ENCODE data around the gene GHRL.

GHRL gene, protein sequence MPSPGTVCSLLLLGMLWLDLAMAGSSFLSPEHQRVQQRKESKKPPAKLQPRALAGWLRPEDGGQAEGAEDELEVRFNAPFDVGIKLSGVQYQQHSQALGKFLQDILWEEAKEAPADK

DNA sequence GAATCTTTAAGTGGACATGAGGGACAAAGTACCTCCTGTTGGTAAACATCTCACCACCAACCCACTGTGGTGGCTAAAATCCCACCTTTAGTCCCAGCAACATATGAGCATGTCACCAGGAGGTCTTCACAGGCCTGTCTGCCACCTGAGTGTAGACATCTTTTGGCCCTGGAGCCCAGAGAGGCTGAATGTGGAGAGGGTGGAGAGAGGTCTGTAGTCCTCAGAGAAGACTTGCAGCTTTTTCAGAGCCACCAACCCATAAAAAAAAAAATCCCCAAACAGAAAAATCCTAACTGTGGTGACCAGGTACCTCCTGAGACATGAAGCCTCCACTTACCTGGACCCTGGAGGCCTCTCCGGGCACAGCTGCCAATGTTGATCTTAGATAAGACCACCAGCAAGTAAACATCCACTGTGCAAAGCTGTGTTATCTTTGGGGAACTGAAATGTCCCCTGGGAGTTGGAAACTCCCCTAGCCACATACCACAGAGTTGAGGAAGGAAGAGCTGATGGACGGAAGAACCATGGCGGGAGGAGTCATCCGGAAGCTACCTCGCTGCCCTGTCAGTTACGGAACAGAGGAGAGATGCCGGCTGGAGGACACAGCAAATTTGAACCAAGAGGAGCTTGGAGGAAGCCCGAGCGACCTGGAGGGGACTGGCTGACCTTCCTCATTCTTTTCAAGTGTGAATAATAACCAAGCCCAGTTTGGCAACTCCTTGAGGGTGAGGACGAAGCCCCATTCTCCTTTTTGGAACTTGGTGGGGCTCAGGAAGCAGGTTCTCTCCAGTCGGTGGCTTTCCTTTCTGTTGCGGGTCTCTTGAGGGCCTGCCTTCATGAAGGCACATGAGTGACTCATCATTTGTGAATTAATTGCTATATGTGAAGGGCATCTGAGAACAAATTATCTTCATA is at the start of gene GHRL:
Gene GHRL, minus strand, starts transcription at position 443 of the 915 bp plus-strand sequence. CDS start 2,767 bp downstream, outside the sequence.
- Histone ChIP-seq H3K27me3 (ENCODE audit: control insufficient read depth, insufficient read depth, low read length) (no peaks in the 10 kb centered on the region), H3K36me3 (ENCODE audit: control insufficient read depth, insufficient read depth, low read length) (peaks cover 8% of the 10 kb centered on the region), H3K4me3 (ENCODE audit: low read length) (no peak within 1 kb of the TSS), H3K27ac (ENCODE audit: low read depth, low read length) (no peak within 1 kb of the TSS), H3K9ac (ENCODE audit: low read length) (no peak within 1 kb of the TSS), H3K4me1 (ENCODE audit: control insufficient read depth, insufficient read depth, low read length) (no peaks in the 10 kb centered on the region)

DNA sequence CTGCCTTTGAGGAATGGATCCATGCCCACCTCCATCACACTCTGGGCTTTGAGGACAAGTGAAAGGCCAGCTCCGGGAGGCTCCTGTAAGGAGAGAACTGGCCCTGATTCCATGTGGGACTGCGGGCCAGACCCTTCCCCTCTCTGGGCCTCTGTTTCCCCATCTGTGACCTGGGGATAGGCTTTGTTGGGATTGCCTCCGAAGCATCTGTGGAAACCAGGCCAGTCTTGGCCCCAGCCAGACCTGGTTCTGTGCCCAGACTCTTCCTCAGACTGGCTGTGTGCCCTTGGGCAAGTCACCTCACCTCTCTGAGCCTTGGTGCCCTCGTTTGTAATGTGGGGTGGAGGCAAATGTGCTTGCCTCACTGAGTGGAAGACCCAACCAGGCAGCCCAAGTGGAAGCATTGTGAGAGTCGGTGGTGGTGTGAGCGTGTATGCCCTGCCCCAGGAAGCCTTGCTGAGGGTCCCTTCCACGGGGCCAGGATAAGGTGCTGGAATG is 49.2 kb upstream of the GHRL start:
- no peaks in the 10 kb centered on the region for H3K27me3 ChIP-seq (ENCODE audit: control insufficient read depth, insufficient read depth, low read length)
- no peak overlapping the region for H3K9ac ChIP-seq (ENCODE audit: low read length)
- H3K4me1 ChIP-seq (ENCODE audit: control insufficient read depth, insufficient read depth, low read length): no peaks in the 10 kb centered on the region
- H3K27ac ChIP-seq (ENCODE audit: low read depth, low read length): no peak overlapping the region
- H3K36me3 ChIP-seq (ENCODE audit: control insufficient read depth, insufficient read depth, low read length): no peaks in the 10 kb centered on the region
- H3K4me3 ChIP-seq (ENCODE audit: low read length): no peak overlapping the region

DNA sequence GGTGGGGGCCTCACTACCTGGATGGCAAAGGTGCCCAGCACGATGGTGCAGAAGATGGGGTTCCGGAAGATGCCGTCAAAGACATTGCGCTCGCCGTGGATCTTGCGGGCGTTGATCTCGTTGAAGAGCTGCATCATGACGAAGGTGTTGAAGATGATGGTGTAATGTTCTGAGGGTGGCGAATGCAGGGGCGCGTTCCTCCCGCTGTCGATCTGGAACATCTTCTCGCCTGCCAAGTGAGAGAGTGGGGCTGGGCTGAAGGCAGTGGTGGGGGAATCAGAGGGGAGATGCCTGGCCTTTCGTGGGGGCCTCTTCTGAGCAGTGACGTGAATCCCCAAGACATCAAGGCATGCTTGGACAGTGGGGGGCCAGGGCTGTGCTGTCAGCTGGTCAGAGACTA is 47.7 kb upstream of the GHRL start:
- no peak overlapping the region for H3K9ac ChIP-seq (ENCODE audit: low read length)
- H3K4me1 ChIP-seq (ENCODE audit: control insufficient read depth, insufficient read depth, low read length): no peaks in the 10 kb centered on the region
- H3K27ac ChIP-seq (ENCODE audit: low read depth, low read length): no peak overlapping the region
- no peaks in the 10 kb centered on the region for H3K27me3 ChIP-seq (ENCODE audit: control insufficient read depth, insufficient read depth, low read length)
- H3K4me3 ChIP-seq (ENCODE audit: low read length): no peak overlapping the region
- no peaks in the 10 kb centered on the region for H3K36me3 ChIP-seq (ENCODE audit: control insufficient read depth, insufficient read depth, low read length)

DNA sequence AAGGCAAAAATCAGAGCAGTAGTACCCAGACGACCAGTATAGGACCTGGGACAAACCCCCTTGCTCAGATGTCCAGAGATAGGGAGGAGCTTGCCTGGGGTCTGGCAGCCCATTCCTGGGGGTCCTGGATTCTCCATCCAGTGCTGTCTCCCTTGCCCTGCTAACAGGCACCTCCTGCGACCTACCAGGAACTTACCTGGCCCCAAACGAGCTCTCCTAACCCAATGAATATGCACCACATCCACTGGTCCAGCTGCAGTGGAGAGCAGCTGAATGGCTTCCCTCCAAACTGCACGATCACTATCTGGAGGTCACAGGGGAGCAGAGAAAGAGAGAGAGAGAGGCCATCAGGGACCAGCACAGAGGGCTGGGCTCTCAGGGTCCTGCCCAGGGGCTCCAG is 47.3 kb upstream of the GHRL start:
- no peak overlapping the region for H3K4me3 ChIP-seq (ENCODE audit: low read length)
- H3K27me3 ChIP-seq (ENCODE audit: control insufficient read depth, insufficient read depth, low read length): no peaks in the 10 kb centered on the region
- H3K4me1 ChIP-seq (ENCODE audit: control insufficient read depth, insufficient read depth, low read length): no peaks in the 10 kb centered on the region
- H3K36me3 ChIP-seq (ENCODE audit: control insufficient read depth, insufficient read depth, low read length): no peaks in the 10 kb centered on the region
- H3K9ac ChIP-seq (ENCODE audit: low read length): no peak overlapping the region
- no peak overlapping the region for H3K27ac ChIP-seq (ENCODE audit: low read depth, low read length)

DNA sequence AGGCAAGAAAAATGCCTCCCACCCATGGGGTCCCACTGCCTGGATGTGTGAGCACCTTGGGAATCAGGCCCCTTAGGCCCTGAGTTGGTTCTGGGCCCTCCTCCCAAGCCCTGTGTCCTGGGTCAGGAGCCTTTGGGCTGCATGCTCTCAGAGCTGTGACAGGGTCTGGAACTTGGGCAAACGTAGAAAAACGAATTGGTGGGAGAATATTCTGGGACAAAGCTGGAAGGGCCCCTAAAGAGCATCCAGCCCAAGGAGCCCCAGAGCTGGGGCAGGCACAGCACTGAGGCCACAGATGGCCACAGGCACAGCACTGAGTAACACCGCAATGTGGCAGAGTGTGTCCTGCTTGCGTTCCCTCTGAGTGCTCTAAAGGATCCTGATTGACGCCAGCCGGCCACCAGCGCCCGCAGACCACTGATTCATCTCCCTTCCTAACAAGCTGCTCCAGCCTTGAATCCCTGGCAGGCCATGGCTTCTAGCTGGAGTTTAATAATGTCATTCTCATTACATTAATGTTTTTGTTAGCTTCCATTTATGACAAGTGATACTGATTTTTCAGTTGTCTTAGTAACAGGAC is 46.7 kb upstream of the GHRL start:
- H3K27ac ChIP-seq (ENCODE audit: low read depth, low read length): no peak overlapping the region
- no peak overlapping the region for H3K9ac ChIP-seq (ENCODE audit: low read length)

DNA sequence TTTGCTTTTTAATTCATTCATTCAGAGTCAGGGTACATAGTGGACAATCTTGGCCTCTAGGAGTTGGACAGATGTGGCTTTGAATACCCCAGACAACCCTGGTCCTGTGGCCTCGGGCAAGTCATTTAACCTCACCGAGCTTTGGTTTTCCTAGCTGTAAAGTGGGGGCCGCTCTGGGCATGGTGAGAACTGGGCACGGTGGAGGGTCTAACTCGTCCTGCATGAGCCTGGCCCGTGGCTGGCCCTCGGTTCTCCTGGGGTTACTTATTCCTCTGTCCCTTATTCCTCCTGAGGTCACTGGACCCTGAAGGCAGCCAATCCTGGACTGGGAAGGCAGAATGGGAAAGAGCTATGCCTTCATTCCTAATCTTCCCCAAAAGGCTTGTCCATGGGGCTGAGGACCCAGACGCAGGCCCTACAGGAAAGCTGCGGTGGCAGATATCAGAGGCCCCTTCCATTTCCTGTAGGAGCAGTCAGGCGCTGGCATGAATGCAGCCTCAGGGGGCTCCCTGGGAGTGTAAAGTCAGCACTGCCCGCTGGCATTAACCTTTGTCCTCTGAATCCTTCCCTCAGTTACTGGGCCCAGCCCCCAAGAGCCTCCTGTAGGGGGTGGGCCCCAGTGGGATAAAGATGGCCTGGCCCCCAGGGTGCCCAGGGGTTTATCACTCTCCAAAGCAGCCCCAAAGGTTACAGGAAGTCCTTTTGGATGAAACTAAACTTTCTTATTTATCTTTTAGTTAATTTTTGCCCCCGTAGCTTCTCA is 46.0 kb upstream of the GHRL start:
- no peaks in the 10 kb centered on the region for H3K36me3 ChIP-seq (ENCODE audit: control insufficient read depth, insufficient read depth, low read length)
- no peaks in the 10 kb centered on the region for H3K27me3 ChIP-seq (ENCODE audit: control insufficient read depth, insufficient read depth, low read length)
- H3K4me1 ChIP-seq (ENCODE audit: control insufficient read depth, insufficient read depth, low read length): no peaks in the 10 kb centered on the region
- H3K9ac ChIP-seq (ENCODE audit: low read length): no peak overlapping the region
- H3K4me3 ChIP-seq (ENCODE audit: low read length): no peak overlapping the region
- H3K27ac ChIP-seq (ENCODE audit: low read depth, low read length): no peak overlapping the region

More for the DNA sequence above, 46.7 kb upstream of the GHRL start:
- H3K4me1 ChIP-seq (ENCODE audit: control insufficient read depth, insufficient read depth, low read length): no peaks in the 10 kb centered on the region
- H3K4me3 ChIP-seq (ENCODE audit: low read length): no peak overlapping the region
- no peaks in the 10 kb centered on the region for H3K36me3 ChIP-seq (ENCODE audit: control insufficient read depth, insufficient read depth, low read length)
- no peaks in the 10 kb centered on the region for H3K27me3 ChIP-seq (ENCODE audit: control insufficient read depth, insufficient read depth, low read length)

DNA sequence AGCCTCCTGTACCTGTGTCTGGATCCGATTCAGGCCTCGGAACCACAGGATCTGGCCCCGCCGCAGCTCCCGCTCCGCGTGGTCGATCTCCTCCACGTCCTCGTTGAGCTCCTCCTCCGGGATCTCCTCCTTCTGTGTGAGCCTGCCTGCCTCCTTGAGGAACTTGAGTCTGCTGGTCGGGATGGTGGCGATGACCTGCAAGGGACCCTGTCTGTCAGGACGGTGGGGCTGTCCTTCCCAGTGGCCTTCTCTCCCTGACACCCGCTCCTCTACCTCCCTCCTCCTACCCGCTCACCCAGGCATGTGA is 45.4 kb upstream of the GHRL start:
- no peaks in the 10 kb centered on the region for H3K4me1 ChIP-seq (ENCODE audit: control insufficient read depth, insufficient read depth, low read length)
- H3K36me3 ChIP-seq (ENCODE audit: control insufficient read depth, insufficient read depth, low read length): no peaks in the 10 kb centered on the region
- H3K27me3 ChIP-seq (ENCODE audit: control insufficient read depth, insufficient read depth, low read length): no peaks in the 10 kb centered on the region

DNA sequence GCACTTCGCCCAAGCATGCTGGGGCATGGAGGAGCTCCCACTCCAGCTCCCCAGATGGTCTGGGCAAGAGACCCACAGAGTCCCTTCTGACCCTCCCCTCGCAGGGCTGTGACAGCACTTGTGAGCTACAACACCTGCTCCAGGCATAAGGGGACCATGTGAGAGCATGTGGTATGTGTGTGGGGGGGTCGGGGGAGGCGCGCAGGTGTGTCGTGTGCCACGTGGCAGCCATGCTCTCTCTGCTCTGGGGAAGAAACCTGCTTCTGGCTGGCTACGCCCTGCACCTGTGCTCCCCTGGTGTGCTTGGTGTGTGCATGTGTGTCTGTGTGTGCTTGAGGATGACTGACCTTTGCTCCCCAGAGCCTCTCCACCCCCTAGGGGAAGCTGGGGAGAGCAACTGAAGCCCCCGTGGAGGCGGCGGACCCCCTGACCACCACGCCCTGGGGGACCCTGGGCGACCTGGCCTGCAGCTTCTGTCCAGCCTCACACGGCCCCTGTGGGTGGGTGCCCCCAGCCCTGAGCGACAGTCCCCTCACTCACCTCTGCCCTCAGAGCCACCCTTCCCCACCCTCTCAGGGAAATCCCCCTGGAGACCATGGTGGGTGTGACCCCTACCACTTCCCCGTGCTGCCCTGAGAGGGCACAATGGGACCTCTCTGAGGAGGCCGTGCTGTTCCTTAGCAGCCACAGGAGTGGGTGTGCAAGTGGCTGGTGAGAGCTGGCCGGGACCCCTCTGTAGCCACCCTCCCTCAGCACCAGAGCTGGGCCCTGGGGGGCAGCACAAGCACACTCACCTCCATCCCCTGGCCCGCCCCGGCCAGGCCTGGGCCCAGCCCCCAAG is 44.8 kb upstream of the GHRL start:
- Histone ChIP-seq H3K4me1 (ENCODE audit: control insufficient read depth, insufficient read depth, low read length) (no peaks in the 10 kb centered on the region), H3K36me3 (ENCODE audit: control insufficient read depth, insufficient read depth, low read length) (no peaks in the 10 kb centered on the region), H3K4me3 (ENCODE audit: low read length) (no peak overlapping the region), H3K9ac (ENCODE audit: low read length) (no peak overlapping the region), H3K27me3 (ENCODE audit: control insufficient read depth, insufficient read depth, low read length) (no peaks in the 10 kb centered on the region), H3K27ac (ENCODE audit: low read depth, low read length) (no peak overlapping the region)

More for the DNA sequence above, 45.4 kb upstream of the GHRL start:
- Histone ChIP-seq H3K4me3 (ENCODE audit: low read length) (no peak overlapping the region), H3K27ac (ENCODE audit: low read depth, low read length) (no peak overlapping the region), H3K9ac (ENCODE audit: low read length) (no peak overlapping the region)

DNA sequence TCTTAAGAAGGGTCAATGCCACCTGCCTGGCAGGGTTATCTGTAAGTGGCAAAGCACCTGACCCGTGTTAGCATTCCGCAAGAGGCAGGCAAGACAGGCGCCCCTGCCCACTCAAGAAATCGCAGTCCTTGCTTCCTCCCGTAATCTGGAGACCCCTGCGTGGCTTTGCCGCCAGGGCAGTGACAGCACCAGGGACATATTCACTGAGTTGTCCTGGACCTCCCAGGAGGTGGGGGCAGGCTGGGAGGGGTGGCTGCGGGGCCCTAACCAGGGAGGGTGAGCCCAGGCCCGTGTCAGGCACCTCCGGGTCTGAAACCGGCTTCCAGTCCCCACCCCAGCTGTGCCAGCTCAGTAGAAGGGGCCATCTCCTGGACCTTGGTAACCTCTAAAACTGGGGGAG is 44.0 kb upstream of the GHRL start:
- peaks cover 2% of the 10 kb centered on the region for H3K27me3 ChIP-seq (ENCODE audit: control insufficient read depth, insufficient read depth, low read length)
- H3K27ac ChIP-seq (ENCODE audit: low read depth, low read length): no peak overlapping the region
- no peak overlapping the region for H3K9ac ChIP-seq (ENCODE audit: low read length)
- H3K4me3 ChIP-seq (ENCODE audit: low read length): no peak overlapping the region
- H3K36me3 ChIP-seq (ENCODE audit: control insufficient read depth, insufficient read depth, low read length): no peaks in the 10 kb centered on the region
- no peaks in the 10 kb centered on the region for H3K4me1 ChIP-seq (ENCODE audit: control insufficient read depth, insufficient read depth, low read length)

DNA sequence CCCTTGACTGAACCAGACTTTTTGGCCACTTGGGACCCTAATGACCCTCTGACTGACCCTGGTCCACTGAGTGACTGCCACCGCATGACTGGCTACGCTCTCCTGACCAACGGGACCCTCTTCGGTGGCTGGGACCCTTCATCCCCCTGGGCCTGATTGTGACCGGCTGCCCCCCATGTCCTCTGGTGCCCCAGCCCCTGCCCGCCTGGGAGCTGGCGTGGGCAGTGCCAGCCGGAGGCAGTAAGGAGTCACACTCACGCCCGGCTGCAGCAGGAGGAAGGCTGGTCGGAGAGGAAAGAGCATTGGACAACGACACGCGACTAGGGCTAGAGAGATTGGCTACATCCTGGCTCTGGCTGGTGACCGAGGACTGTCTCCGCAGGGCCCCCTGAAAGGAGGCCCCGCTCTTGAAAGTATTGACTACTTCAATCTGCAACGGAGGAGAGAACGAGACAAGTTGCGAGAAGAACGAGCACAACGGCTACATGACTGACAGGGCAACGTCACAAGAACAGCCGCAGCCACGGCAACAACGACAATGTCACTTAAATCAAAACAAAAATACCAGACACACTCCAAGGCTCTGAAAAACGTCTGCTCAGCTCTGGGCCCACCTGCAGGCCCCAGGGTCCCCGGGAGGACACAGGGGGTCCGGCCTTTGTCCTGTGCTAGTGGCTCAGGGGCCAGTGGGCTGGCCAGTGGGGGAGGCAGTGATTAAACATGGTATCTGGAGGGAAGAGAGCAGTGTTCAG is 43.3 kb upstream of the GHRL start:
- no peak overlapping the region for H3K9ac ChIP-seq (ENCODE audit: low read length)
- H3K4me1 ChIP-seq (ENCODE audit: control insufficient read depth, insufficient read depth, low read length): no peaks in the 10 kb centered on the region
- no peak overlapping the region for H3K27ac ChIP-seq (ENCODE audit: low read depth, low read length)
- H3K36me3 ChIP-seq (ENCODE audit: control insufficient read depth, insufficient read depth, low read length): no peaks in the 10 kb centered on the region
- no peak overlapping the region for H3K4me3 ChIP-seq (ENCODE audit: low read length)
- peaks cover 2% of the 10 kb centered on the region for H3K27me3 ChIP-seq (ENCODE audit: control insufficient read depth, insufficient read depth, low read length)

DNA sequence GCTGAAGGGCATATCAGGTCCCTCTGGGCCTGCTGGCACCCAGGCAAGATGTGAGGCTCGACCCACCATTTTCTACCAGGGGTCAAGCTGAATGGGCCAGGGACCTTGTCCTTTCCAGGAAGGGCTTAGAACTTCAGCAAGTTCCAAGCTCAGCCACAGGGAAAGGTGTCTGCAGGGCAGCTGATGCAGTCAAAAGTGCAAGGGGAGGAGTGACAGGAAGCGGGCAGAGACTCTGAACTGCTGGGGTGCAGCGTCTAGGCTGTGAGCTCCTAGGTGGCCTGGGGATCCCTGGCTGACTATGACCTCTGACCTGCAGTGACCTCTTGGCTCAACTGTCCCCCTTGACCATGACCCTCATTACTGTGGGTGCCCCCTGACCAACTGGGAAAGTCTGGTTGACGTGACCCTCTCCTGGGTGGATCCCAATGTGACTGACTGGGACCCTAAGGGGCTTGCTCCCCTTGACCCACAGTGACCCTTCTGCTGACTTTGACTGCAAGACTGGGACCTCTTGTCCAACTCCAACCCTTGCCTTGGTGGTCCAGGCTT is 42.5 kb upstream of the GHRL start:
- Histone ChIP-seq H3K27me3 (ENCODE audit: control insufficient read depth, insufficient read depth, low read length) (peaks cover 5% of the 10 kb centered on the region), H3K4me1 (ENCODE audit: control insufficient read depth, insufficient read depth, low read length) (no peaks in the 10 kb centered on the region), H3K9ac (ENCODE audit: low read length) (no peak overlapping the region), H3K4me3 (ENCODE audit: low read length) (no peak overlapping the region), H3K27ac (ENCODE audit: low read depth, low read length) (no peak overlapping the region), H3K36me3 (ENCODE audit: control insufficient read depth, insufficient read depth, low read length) (no peaks in the 10 kb centered on the region)
